Mononuclear cell (primary cell): ENCODE measurements around the gene OR6C3. TPM values are rescaled to one million over a fixed set of nuclear protein-coding genes. Genes with fewer than 3 reads are reported as not detected.
"Not testable (repeated sequence)": the region's sequence is repeated elsewhere in the genome, so short reads cannot be mapped to it uniquely, and the experiment has no call there.

Experiments
- H3K27me3 ChIP-seq: 2 replicates; pipeline ENCODE4 v1.6.0; 2011; ENCODE audit warnings: low read length, control low read depth; ENCODE audit not compliant: insufficient read depth
- H3K4me1 ChIP-seq: 2 replicates; pipeline ENCODE4 v1.5.1; 2011; ENCODE audit warnings: mild to moderate bottlenecking, low read length, control low read depth; ENCODE audit not compliant: insufficient read depth
- H3K4me3 ChIP-seq: 2 replicates; pipeline ENCODE4 v1.5.1; 2011; ENCODE audit warnings: mild to moderate bottlenecking, low read length, moderate library complexity
- H3K9me3 ChIP-seq: 2 replicates; pipeline ENCODE4 v1.5.1; 2011; ENCODE audit warnings: low read depth, mild to moderate bottlenecking, control low read depth, low read length
- total RNA-seq: library from RNA; depleted of rRNA; stranded (reverse); fragments of >200 nt; gene quantifications from one replicate; pipeline ENCODE4 v1.2.3, GENCODE V29; 2012

Gene OR6C3
- not detected for total RNA-seq

GRCh38 chr12:55330446-55330845 is at the start of gene OR6C3:
OR6C3 (plus strand) TSS chr12:55330746; CDS start chr12:55331701, 955 bp downstream.
- Histone ChIP-seq H3K4me1 (no peaks in the 10 kb centered on the region), H3K27me3 (peaks cover 4% of the 10 kb centered on the region), H3K4me3 (no peak within 1 kb of the TSS), H3K9me3 (no peaks in the 10 kb centered on the region)

GRCh38 chr12:55280991-55281390 is 49.6 kb upstream of the OR6C3 start:
- no peak overlapping the region for H3K4me3 ChIP-seq

GRCh38 chr12:55289999-55290398 is 40.5 kb upstream of the OR6C3 start:
- H3K4me1 ChIP-seq: no peaks in the 10 kb centered on the region
- no peaks in the 10 kb centered on the region for H3K9me3 ChIP-seq
- H3K27me3 ChIP-seq: peaks cover 14% of the 10 kb centered on the region
- no peak overlapping the region for H3K4me3 ChIP-seq

More at GRCh38 chr12:55280991-55281390, 49.6 kb upstream of the OR6C3 start:
- H3K4me1 ChIP-seq: no peaks in the 10 kb centered on the region
- H3K9me3 ChIP-seq: no peaks in the 10 kb centered on the region
- H3K27me3 ChIP-seq: peaks cover 33% of the 10 kb centered on the region

GRCh38 chr12:55296469-55296868 is 34.1 kb upstream of the OR6C3 start, which contains the start of gene OR6C6:
OR6C6 (minus strand) TSS chr12:55296569; CDS start chr12:55295232, 1,337 bp downstream.
- Histone ChIP-seq H3K27me3 (peaks cover 12% of the 10 kb centered on the region), H3K9me3 (no peaks in the 10 kb centered on the region), H3K4me3 (no peak within 1 kb of the TSS), H3K4me1 (no peaks in the 10 kb centered on the region)

- Histone ChIP-seq H3K27me3 (peaks cover 8% of the 10 kb centered on the region), H3K4me3 (no peak within 1 kb of the TSS), H3K4me1 (no peaks in the 10 kb centered on the region)
Measured at GRCh38 chr12:55314043-55314442, 16.5 kb upstream of the OR6C3 start, which contains the start of gene OR6C1. OR6C1 (plus strand) TSS chr12:55314343; CDS start chr12:55320600, 6,257 bp downstream.

GRCh38 chr12:55320201-55320600 is 10.3 kb upstream of the OR6C3 start:
- Histone ChIP-seq H3K9me3 (no peaks in the 10 kb centered on the region), H3K4me3 (no peak overlapping the region), H3K4me1 (no peaks in the 10 kb centered on the region), H3K27me3 (peaks cover 11% of the 10 kb centered on the region)

More at GRCh38 chr12:55314043-55314442, 16.5 kb upstream of the OR6C3 start, which contains the start of gene OR6C1:
- no peaks in the 10 kb centered on the region for H3K9me3 ChIP-seq

GRCh38 chr12:55325801-55326200 is 4.7 kb upstream of the OR6C3 start:
- not testable (repeated sequence) for H3K4me3 ChIP-seq, H3K27me3 ChIP-seq, H3K4me1 ChIP-seq, H3K9me3 ChIP-seq

- H3K4me3 ChIP-seq: no peak overlapping the region
- H3K27me3 ChIP-seq: no peaks in the 10 kb centered on the region
- no peaks in the 10 kb centered on the region for H3K9me3 ChIP-seq
- H3K4me1 ChIP-seq: no peaks in the 10 kb centered on the region
Measured at GRCh38 chr12:55336002-55336401, 5.5 kb downstream of the OR6C3 start.

- not testable (repeated sequence) for H3K4me1 ChIP-seq, H3K27me3 ChIP-seq, H3K9me3 ChIP-seq, H3K4me3 ChIP-seq
Measured at GRCh38 chr12:55355338-55355737, 24.8 kb downstream of the OR6C3 start.

- Histone ChIP-seq H3K4me1 (no peaks in the 10 kb centered on the region), H3K9me3 (no peaks in the 10 kb centered on the region), H3K4me3 (no peak within 1 kb of the TSS), H3K27me3 (peaks cover 7% of the 10 kb centered on the region)
Measured at GRCh38 chr12:55362675-55363074, 32.1 kb downstream of the OR6C3 start, which contains the start of gene OR6C75. OR6C75 (plus strand) TSS chr12:55362975; CDS start chr12:55365111, 2,136 bp downstream.

- Histone ChIP-seq H3K4me3 (no peak overlapping the region), H3K9me3 (no peaks in the 10 kb centered on the region), H3K4me1 (no peaks in the 10 kb centered on the region), H3K27me3 (peaks cover 10% of the 10 kb centered on the region)
Measured at GRCh38 chr12:55365086-55365485, 34.5 kb downstream of the OR6C3 start.

- no peaks in the 10 kb centered on the region for H3K9me3 ChIP-seq
- no peak overlapping the region for H3K4me3 ChIP-seq
Measured at GRCh38 chr12:55372521-55372920, 42.0 kb downstream of the OR6C3 start.

More at GRCh38 chr12:55372521-55372920, 42.0 kb downstream of the OR6C3 start:
- H3K4me1 ChIP-seq: no peaks in the 10 kb centered on the region
- peaks cover 4% of the 10 kb centered on the region for H3K27me3 ChIP-seq

Other genes with a start within 250 kb of the OR6C3 start
- gene OR9K2, start 204.3 kb upstream of the OR6C3 start, total RNA-seq: not detected
- 0.42 TPM for gene OR10A7, start 109.7 kb upstream of the OR6C3 start, total RNA-seq
- not detected for gene OR6C74, start 86.1 kb upstream of the OR6C3 start, total RNA-seq
- not detected for gene OR6C6, start 34.2 kb upstream of the OR6C3 start, total RNA-seq
- not detected for gene OR6C1, start 16.4 kb upstream of the OR6C3 start, total RNA-seq
- gene OR6C75, start 32.2 kb downstream of the OR6C3 start, total RNA-seq: under 0.01 TPM
- gene OR6C65, start 69.8 kb downstream of the OR6C3 start, total RNA-seq: not detected
- gene OR6C76, start 95.5 kb downstream of the OR6C3 start, total RNA-seq: not detected
- gene OR6C2, start 113.3 kb downstream of the OR6C3 start, total RNA-seq: not detected
- gene OR6C70, start 139.4 kb downstream of the OR6C3 start, total RNA-seq: not detected
- gene OR6C68, start 161.6 kb downstream of the OR6C3 start, total RNA-seq: 0.42 TPM
- not detected for gene OR6C4, start 218.9 kb downstream of the OR6C3 start, total RNA-seq
- not detected for gene OR2AP1, start 241.7 kb downstream of the OR6C3 start, total RNA-seq